NT2/D1 (cell line): Measurements from ENCODE around the gene CDK14.

Experiments
- DNase-seq: peaks from one replicate; pipeline ENCODE4 v3.0.0-alpha.2; 2011; ENCODE audit warnings: low read depth, low spot score
- H3K27me3 ChIP-seq: 2 replicates; pipeline ENCODE4 v1.6.0; 2011; ENCODE audit warnings: mild to moderate bottlenecking; ENCODE audit not compliant: insufficient read length, insufficient read depth
- H3K36me3 ChIP-seq: 2 replicates; pipeline ENCODE4 v1.6.1; 2011; ENCODE audit warnings: mild to moderate bottlenecking, low read length, mixed read lengths; ENCODE audit not compliant: insufficient read depth, insufficient read length
- H3K4me1 ChIP-seq: 2 replicates; pipeline ENCODE4 v1.5.1; 2011; ENCODE audit not compliant: insufficient read depth, insufficient read length
- H3K4me3 ChIP-seq: 2 replicates; pipeline ENCODE4 v1.5.1; 2011; ENCODE audit warnings: low read depth; ENCODE audit not compliant: insufficient read length
- H3K9ac ChIP-seq: 2 replicates; pipeline ENCODE4 v1.6.0; 2011; ENCODE audit warnings: low read depth; ENCODE audit not compliant: insufficient read length
- H3K9me3 ChIP-seq: 2 replicates; pipeline ENCODE4 v1.5.1; 2011; ENCODE audit warnings: mild to moderate bottlenecking, low read length; ENCODE audit not compliant: insufficient read depth
- SUZ12 ChIP-seq: IDR thresholded peaks from 2 replicates; pipeline ENCODE4 v1.6.1; 2011; ENCODE audit not compliant: insufficient read length, insufficient read depth; ENCODE audit errors: extremely low read depth
- YY1 ChIP-seq: IDR thresholded peaks from 2 replicates; pipeline ENCODE4 v1.6.1; 2011; ENCODE audit not compliant: insufficient read length, insufficient read depth
- ZNF274 ChIP-seq: IDR thresholded peaks from 2 replicates; pipeline ENCODE4 v1.6.1; 2011; ENCODE audit warnings: mild to moderate bottlenecking, low read depth, low read length

CDK14 gene

GRCh38 chr7:90596671-90597562 lies 796 bp downstream of the CDK14 start:
- no peak for DNase-seq
- TF ChIP-seq YY1 (no peak), SUZ12 (no peak), ZNF274 (no peak)
- Histone ChIP-seq H3K4me3 (peak overlapping the region; percentile 74), H3K36me3 (no peaks in the 10 kb centered on the region), H3K4me1 (no peaks in the 10 kb centered on the region), H3K9ac (peak overlapping the region; percentile 77), H3K27me3 (peaks cover 14% of the 10 kb centered on the region), H3K9me3 (no peaks in the 10 kb centered on the region)

- Histone ChIP-seq H3K4me3 (no peak overlapping the region), H3K4me1 (no peaks in the 10 kb centered on the region), H3K36me3 (no peaks in the 10 kb centered on the region), H3K27me3 (peaks cover 14% of the 10 kb centered on the region), H3K9ac (no peak overlapping the region), H3K9me3 (no peaks in the 10 kb centered on the region)
- DNase-seq = no peak
- no peak for TF ChIP-seq ZNF274
- TF ChIP-seq SUZ12 = no peak
- no peak for TF ChIP-seq YY1
These were observed 1.6 kb downstream of the CDK14 start for GRCh38 chr7:90597563-90598253.

GRCh38 chr7:90599038-90599437 lies 2.9 kb downstream of the CDK14 start:
- Histone ChIP-seq H3K36me3 (no peaks in the 10 kb centered on the region), H3K4me3 (no peak overlapping the region), H3K9me3 (no peaks in the 10 kb centered on the region), H3K9ac (no peak overlapping the region), H3K27me3 (peaks cover 14% of the 10 kb centered on the region), H3K4me1 (no peaks in the 10 kb centered on the region)
- DNase-seq = no peak
- no peak for TF ChIP-seq YY1
- TF ChIP-seq SUZ12 = no peak
- no peak for TF ChIP-seq ZNF274

- DNase-seq = no peak
- TF ChIP-seq SUZ12 = no peak
- Histone ChIP-seq H3K4me1 (no peaks in the 10 kb centered on the region), H3K36me3 (peaks cover under 1% of the 10 kb centered on the region), H3K4me3 (no peak overlapping the region), H3K9me3 (no peaks in the 10 kb centered on the region), H3K9ac (no peak overlapping the region), H3K27me3 (peaks cover 10% of the 10 kb centered on the region)
These were observed 3.9 kb downstream of the CDK14 start for GRCh38 chr7:90599892-90600555.

GRCh38 chr7:90602303-90602702 lies 6.2 kb downstream of the CDK14 start:
- TF ChIP-seq ZNF274 (no peak), SUZ12 (no peak), YY1 (no peak)
- Histone ChIP-seq H3K27me3 (peaks cover under 1% of the 10 kb centered on the region), H3K4me1 (no peaks in the 10 kb centered on the region)

GRCh38 chr7:90603346-90603745 lies 7.2 kb downstream of the CDK14 start:
- Histone ChIP-seq H3K36me3 (peaks cover 3% of the 10 kb centered on the region), H3K9ac (no peak overlapping the region), H3K9me3 (no peaks in the 10 kb centered on the region), H3K4me1 (no peaks in the 10 kb centered on the region), H3K4me3 (no peak overlapping the region), H3K27me3 (no peaks in the 10 kb centered on the region)
- no peak for DNase-seq
- TF ChIP-seq SUZ12 (no peak), ZNF274 (no peak), YY1 (no peak)

More at GRCh38 chr7:90602303-90602702, 6.2 kb downstream of the CDK14 start:
- Histone ChIP-seq H3K9me3 (no peaks in the 10 kb centered on the region), H3K36me3 (peaks cover 3% of the 10 kb centered on the region), H3K4me3 (no peak overlapping the region), H3K9ac (no peak overlapping the region)
- no peak for DNase-seq

- Histone ChIP-seq H3K9me3 (no peaks in the 10 kb centered on the region), H3K4me3 (no peak overlapping the region), H3K27me3 (no peaks in the 10 kb centered on the region), H3K9ac (no peak overlapping the region), H3K36me3 (peaks cover 3% of the 10 kb centered on the region), H3K4me1 (no peaks in the 10 kb centered on the region)
- no peak for TF ChIP-seq ZNF274
- TF ChIP-seq SUZ12 = no peak
- TF ChIP-seq YY1 = no peak
- no peak for DNase-seq
These were observed 8.3 kb downstream of the CDK14 start for GRCh38 chr7:90604383-90604782.
